WTC11 (cell line): ENCODE measurements around the gene ZPR1. TPM values are rescaled to one million over a fixed set of nuclear protein-coding genes. Genes with fewer than 3 reads are reported as not detected.
"Not testable (repeated sequence)": the region's sequence is repeated elsewhere in the genome, so short reads cannot be mapped to it uniquely, and the experiment has no call there.

ENCODE experiments used
- ATAC-seq: fragments of 200-7000 bp; cut with Tn5 transposase; 2 replicates; pipeline ENCODE4 v1.10.0; 2021; ENCODE audit warnings: mild to moderate bottlenecking, moderate library complexity
- CTCF ChIA-PET: fragments of 300-600 bp; sonication (Branson Sonifier 250); formaldehyde crosslinking; loops from one replicate; lab custom pipeline; 2021; ENCODE audit warnings: antibody characterized with exemption; lab: Charles Lee
- POLR2A ChIA-PET: fragments of 350-600 bp; sonication (Branson Sonifier 250); formaldehyde crosslinking; loops from one replicate; lab custom pipeline; 2021; ENCODE audit warnings: antibody characterized with exemption; lab: Charles Lee
- DNase-seq: peaks from one replicate; pipeline ENCODE4 v3.0.0; 2021; ENCODE audit warnings: low spot score
- H3K27ac Mint-ChIP-seq: 2 replicates; pipeline ENCODE4 v1.8.0; 2021; ENCODE audit warnings: mixed read lengths
- H3K27me3 Mint-ChIP-seq: 2 replicates; pipeline ENCODE4 v1.8.0; 2021; ENCODE audit warnings: low read depth, mild to moderate bottlenecking, moderate library complexity, mixed read lengths
- H3K36me3 Mint-ChIP-seq: 2 replicates; pipeline ENCODE4 v1.8.0; 2021; ENCODE audit warnings: mixed read lengths
- H3K4me1 Mint-ChIP-seq: 2 replicates; pipeline ENCODE4 v1.8.0; 2022; ENCODE audit warnings: mixed read lengths
- H3K4me3 Mint-ChIP-seq: 2 replicates; pipeline ENCODE4 v1.8.0; 2021; ENCODE audit warnings: mild to moderate bottlenecking, moderate library complexity, mixed read lengths
- H3K9me3 Mint-ChIP-seq: 2 replicates; pipeline ENCODE4 v1.8.0; 2021; ENCODE audit warnings: mixed read lengths
- CREB1 ChIP-seq: sonication (generic); formaldehyde crosslinking; IDR thresholded peaks from 2 replicates; pipeline ENCODE4 v1.8.0; 2023; ENCODE audit warnings: mild to moderate bottlenecking, missing genetic modification reagents
- E2F4 ChIP-seq: sonication (generic); formaldehyde crosslinking; IDR thresholded peaks from 2 replicates; pipeline ENCODE4 v1.8.1; 2022; ENCODE audit warnings: low read depth, mild to moderate bottlenecking, moderate library complexity, missing genetic modification reagents, borderline replicate concordance
- ELF4 ChIP-seq: sonication (generic); formaldehyde crosslinking; IDR thresholded peaks from 2 replicates; pipeline ENCODE4 v1.8.1; 2022; ENCODE audit warnings: low read depth, mild to moderate bottlenecking, moderate library complexity, missing genetic modification reagents
- FOXK1 ChIP-seq: sonication (generic); formaldehyde crosslinking; IDR thresholded peaks from 2 replicates; pipeline ENCODE4 v1.8.0; 2022; ENCODE audit warnings: mild to moderate bottlenecking, moderate library complexity, missing genetic modification reagents
- GTF2I ChIP-seq: fragments of 250-450 bp; sonication (Bioruptor Pico); conservative IDR thresholded peaks from 2 replicates; pipeline ENCODE4 v1.4.0; 2021; ENCODE audit warnings: mild to moderate bottlenecking
- JAZF1 ChIP-seq: fragments of 250-450 bp; sonication (Bioruptor Pico); IDR thresholded peaks from 2 replicates; pipeline ENCODE4 v1.9.0; 2021; ENCODE audit warnings: moderate library complexity, mild to moderate bottlenecking, inconsistent platforms
- NFYB ChIP-seq: sonication (generic); formaldehyde crosslinking; conservative IDR thresholded peaks from 2 replicates; pipeline ENCODE4 v1.8.0; 2022; ENCODE audit warnings: low read depth, missing genetic modification reagents
- PRRX2 ChIP-seq: fragments of 250-450 bp; sonication (Bioruptor Pico); IDR thresholded peaks from 2 replicates; pipeline ENCODE4 v1.8.0; 2021; ENCODE audit warnings: mild to moderate bottlenecking
- SMAD3 ChIP-seq: sonication (generic); formaldehyde crosslinking; IDR thresholded peaks from 2 replicates; pipeline ENCODE4 v1.8.0; 2022; ENCODE audit warnings: missing genetic modification reagents, mild to moderate bottlenecking, borderline replicate concordance
- SP1 ChIP-seq: sonication (generic); formaldehyde crosslinking; conservative IDR thresholded peaks from 2 replicates; pipeline ENCODE4 v1.8.1; 2022; ENCODE audit warnings: missing genetic modification reagents
- TCF7 ChIP-seq: sonication (generic); formaldehyde crosslinking; IDR thresholded peaks from 2 replicates; pipeline ENCODE4 v1.8.0; 2022; ENCODE audit warnings: mild to moderate bottlenecking, low read depth, missing genetic modification reagents, moderate library complexity
- TEAD1 ChIP-seq: sonication (generic); formaldehyde crosslinking; IDR thresholded peaks from 2 replicates; pipeline ENCODE4 v1.8.0; 2022; ENCODE audit warnings: mild to moderate bottlenecking, missing genetic modification reagents
- TP53 ChIP-seq: sonication (generic); formaldehyde crosslinking; IDR thresholded peaks from 2 replicates; pipeline ENCODE4 v1.8.1; 2023; ENCODE audit warnings: mild to moderate bottlenecking, missing genetic modification reagents
- ZBTB21 ChIP-seq: sonication (generic); formaldehyde crosslinking; IDR thresholded peaks from 2 replicates; pipeline ENCODE4 v1.8.1; 2023; ENCODE audit warnings: mild to moderate bottlenecking, missing genetic modification reagents, borderline replicate concordance
- ZNF423 ChIP-seq: fragments of 250-450 bp; sonication (Bioruptor Pico); IDR thresholded peaks from 2 replicates; pipeline ENCODE4 v2.1.2; 2022; ENCODE audit warnings: mild to moderate bottlenecking, moderate library complexity
- total RNA-seq: library from RNA; stranded (reverse); gene quantifications from 3 replicates; pipeline ENCODE4 v1.2.3, GENCODE V29; 2021
- TF ChIP-seq, protein P1 (sequence below): sonication (generic); formaldehyde crosslinking; IDR thresholded peaks from 2 replicates; pipeline ENCODE4 v1.8.1; 2023; ENCODE audit warnings: mild to moderate bottlenecking, missing genetic modification reagents
- TF ChIP-seq, protein P2 (sequence below): fragments of 250-450 bp; sonication (Bioruptor Pico); conservative IDR thresholded peaks from 2 replicates; pipeline ENCODE4 v1.9.0; 2021; ENCODE audit warnings: mild to moderate bottlenecking
- TF ChIP-seq, protein P3 (sequence below): sonication (generic); formaldehyde crosslinking; IDR thresholded peaks from 2 replicates; pipeline ENCODE4 v1.8.1; 2023; ENCODE audit warnings: mild to moderate bottlenecking, missing genetic modification reagents, moderate library complexity

The ZPR1 gene
- total RNA-seq, 1 experiment from 2014 or later = 59.6 TPM

- ChIA-PET POLR2A (no interaction called here), CTCF (interaction anchor here (0.6 to 2.2 kb wide), 2 partner anchors 13 to 244 kb away, joined by 8 to 9 read pairs; partner anchors contain the start of gene APOA5)
- TF ChIP-seq ZNF423 (CRISPR knock-in tag) (no peak), TEAD1 (CRISPR knock-in tag) (no peak), PRRX2 (no peak), SP1 (CRISPR knock-in tag) (no peak), SMAD3 (CRISPR knock-in tag) (no peak), GTF2I (CRISPR knock-in tag) (no peak), ZBTB21 (CRISPR knock-in tag) (no peak), JAZF1 (CRISPR knock-in tag) (no peak), TCF7 (CRISPR knock-in tag) (no peak), CREB1 (CRISPR knock-in tag) (no peak)
- TF ChIP-seq, protein P1, sequence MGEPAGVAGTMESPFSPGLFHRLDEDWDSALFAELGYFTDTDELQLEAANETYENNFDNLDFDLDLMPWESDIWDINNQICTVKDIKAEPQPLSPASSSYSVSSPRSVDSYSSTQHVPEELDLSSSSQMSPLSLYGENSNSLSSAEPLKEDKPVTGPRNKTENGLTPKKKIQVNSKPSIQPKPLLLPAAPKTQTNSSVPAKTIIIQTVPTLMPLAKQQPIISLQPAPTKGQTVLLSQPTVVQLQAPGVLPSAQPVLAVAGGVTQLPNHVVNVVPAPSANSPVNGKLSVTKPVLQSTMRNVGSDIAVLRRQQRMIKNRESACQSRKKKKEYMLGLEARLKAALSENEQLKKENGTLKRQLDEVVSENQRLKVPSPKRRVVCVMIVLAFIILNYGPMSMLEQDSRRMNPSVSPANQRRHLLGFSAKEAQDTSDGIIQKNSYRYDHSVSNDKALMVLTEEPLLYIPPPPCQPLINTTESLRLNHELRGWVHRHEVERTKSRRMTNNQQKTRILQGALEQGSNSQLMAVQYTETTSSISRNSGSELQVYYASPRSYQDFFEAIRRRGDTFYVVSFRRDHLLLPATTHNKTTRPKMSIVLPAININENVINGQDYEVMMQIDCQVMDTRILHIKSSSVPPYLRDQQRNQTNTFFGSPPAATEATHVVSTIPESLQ (CRISPR knock-in tag) = no peak
- TF ChIP-seq, protein P2, sequence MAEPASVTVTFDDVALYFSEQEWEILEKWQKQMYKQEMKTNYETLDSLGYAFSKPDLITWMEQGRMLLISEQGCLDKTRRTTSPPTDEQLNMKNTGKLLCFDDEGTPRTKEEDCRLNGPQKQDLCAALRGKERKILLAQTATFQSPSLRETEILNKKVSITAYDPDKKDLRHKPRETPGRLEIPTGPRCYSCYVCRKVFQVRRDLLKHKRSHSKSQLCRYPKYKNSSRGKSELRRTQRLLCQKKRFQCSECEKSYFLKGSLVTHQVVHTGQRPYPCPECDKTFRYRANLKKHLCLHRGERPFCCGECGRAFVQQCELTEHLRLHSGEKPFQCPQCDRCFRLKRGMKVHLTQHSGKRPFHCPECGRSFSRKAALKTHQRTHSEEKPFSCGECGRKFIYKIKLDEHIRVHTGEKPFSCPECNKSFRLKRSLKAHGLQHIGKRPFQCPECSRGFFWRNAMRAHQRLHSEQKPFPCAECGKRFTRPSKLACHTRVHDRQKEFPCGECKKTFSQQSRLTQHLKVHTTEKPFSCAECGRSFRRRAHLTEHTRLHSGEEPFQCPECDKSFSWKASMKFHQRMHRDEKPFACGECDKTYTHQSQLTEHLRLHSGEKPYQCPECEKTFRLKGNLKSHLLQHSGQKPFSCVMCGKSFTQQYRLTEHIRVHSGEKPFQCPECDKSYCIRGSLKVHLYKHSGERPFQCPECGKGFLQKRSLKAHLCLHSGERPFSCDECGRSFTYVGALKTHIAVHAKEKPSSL = no peak
- Mint-ChIP-seq H3K4me1 (no peaks in the 10 kb centered on the region), H3K27me3 (no peaks in the 10 kb centered on the region; the same call in 1 of the 2 replicates), H3K27ac (no peak overlapping the region), H3K4me3 (no peak overlapping the region), H3K9me3 (no peaks in the 10 kb centered on the region), H3K36me3 (no peaks in the 10 kb centered on the region)
- DNase-seq = no peak
- ATAC-seq = no peak
These were observed 16.2 kb upstream of the ZPR1 start for GRCh38 chr11:116804001-116804400.

DNA sequence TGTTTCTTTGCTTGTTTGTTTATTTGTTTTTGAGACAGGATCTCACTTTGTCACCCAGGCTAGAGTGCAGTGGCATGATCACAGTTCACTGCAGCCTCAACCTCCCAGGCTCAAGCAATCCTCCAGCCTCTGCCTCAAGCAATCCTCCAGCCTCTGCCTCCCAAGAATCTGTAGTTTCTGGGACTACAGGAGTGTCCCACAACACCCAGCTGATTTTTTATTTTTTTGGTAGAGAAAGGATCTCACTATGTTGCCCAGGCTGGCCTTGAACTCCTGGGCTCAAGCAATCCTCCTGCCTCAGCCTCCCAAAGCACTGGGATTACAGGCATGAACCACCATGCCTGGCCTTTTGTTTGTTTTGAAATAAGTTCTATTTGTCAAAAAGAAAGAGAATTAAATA lies 13.8 kb upstream of the ZPR1 start:
- POLR2A ChIA-PET, CTCF ChIA-PET, H3K27me3 Mint-ChIP-seq, DNase-seq, H3K27ac Mint-ChIP-seq, H3K36me3 Mint-ChIP-seq, H3K4me3 Mint-ChIP-seq, H3K9me3 Mint-ChIP-seq, H3K4me1 Mint-ChIP-seq, ATAC-seq: not testable (repeated sequence)

DNA sequence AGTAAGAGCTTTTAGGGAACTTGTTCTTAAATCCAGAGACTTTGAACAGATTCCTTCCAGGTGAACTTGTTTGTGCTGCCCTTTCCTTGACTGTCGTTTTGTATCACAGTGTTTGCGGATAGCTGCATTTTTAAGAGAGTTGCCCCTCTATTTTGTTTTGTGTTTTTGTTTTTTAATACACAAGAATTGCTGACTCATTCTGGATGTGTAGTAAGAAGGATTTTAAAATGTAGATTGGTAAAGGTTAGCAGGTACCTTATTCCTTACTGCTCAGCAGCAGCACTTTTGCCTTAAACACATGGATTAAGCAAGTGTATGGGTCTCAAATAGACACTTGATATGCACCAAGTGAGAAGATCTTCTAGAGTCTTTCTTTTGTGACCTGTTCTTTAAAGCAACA lies 12.8 kb upstream of the ZPR1 start:
- ChIA-PET POLR2A (no interaction called here), CTCF (interaction anchor here (1.0 to 1.8 kb wide), 2 partner anchors 10 to 159 kb away, joined by 6 to 14 read pairs; partner anchors contain the start of gene APOA5)
- Mint-ChIP-seq H3K36me3 (no peaks in the 10 kb centered on the region), H3K9me3 (no peaks in the 10 kb centered on the region), H3K27me3 (no peaks in the 10 kb centered on the region; the same call in 1 of the 2 replicates), H3K4me3 (no peak overlapping the region), H3K4me1 (no peaks in the 10 kb centered on the region), H3K27ac (no peak overlapping the region)
- no peak for TF ChIP-seq FOXK1
- TF ChIP-seq, protein P1 (CRISPR knock-in tag) = no peak
- TF ChIP-seq E2F4 (CRISPR knock-in tag) = no peak
- TF ChIP-seq, protein P3, sequence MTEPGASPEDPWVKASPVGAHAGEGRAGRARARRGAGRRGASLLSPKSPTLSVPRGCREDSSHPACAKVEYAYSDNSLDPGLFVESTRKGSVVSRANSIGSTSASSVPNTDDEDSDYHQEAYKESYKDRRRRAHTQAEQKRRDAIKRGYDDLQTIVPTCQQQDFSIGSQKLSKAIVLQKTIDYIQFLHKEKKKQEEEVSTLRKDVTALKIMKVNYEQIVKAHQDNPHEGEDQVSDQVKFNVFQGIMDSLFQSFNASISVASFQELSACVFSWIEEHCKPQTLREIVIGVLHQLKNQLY = no peak
- no peak for TF ChIP-seq ZBTB21 (CRISPR knock-in tag)
- TF ChIP-seq TP53 = no peak
- no peak for TF ChIP-seq CREB1 (CRISPR knock-in tag)
- TF ChIP-seq NFYB (CRISPR knock-in tag) = no peak
- TF ChIP-seq ELF4 = no peak
- DNase-seq (no peak), ATAC-seq (no peak)
